WTC11 (cell line): ENCODE results near the gene FAM3B. TPM values are rescaled to one million over a fixed set of nuclear protein-coding genes. Genes with fewer than 3 reads are reported as not detected.
"Not testable (repeated sequence)": the region's sequence is repeated elsewhere in the genome, so short reads cannot be mapped to it uniquely, and the experiment has no call there.

Source experiments
- ATAC-seq: fragments of 200-7000 bp; cut with Tn5 transposase; 2 replicates; pipeline ENCODE4 v1.10.0; 2021; ENCODE audit warnings: mild to moderate bottlenecking, moderate library complexity
- CTCF ChIA-PET: fragments of 300-600 bp; sonication (Branson Sonifier 250); formaldehyde crosslinking; loops from one replicate; lab custom pipeline; 2021; ENCODE audit warnings: antibody characterized with exemption; lab: Charles Lee
- POLR2A ChIA-PET: fragments of 350-600 bp; sonication (Branson Sonifier 250); formaldehyde crosslinking; loops from one replicate; lab custom pipeline; 2021; ENCODE audit warnings: antibody characterized with exemption; lab: Charles Lee
- DNase-seq: peaks from one replicate; pipeline ENCODE4 v3.0.0; 2021; ENCODE audit warnings: low spot score
- H3K27ac Mint-ChIP-seq: 2 replicates; pipeline ENCODE4 v1.8.0; 2021; ENCODE audit warnings: mixed read lengths
- H3K27me3 Mint-ChIP-seq: 2 replicates; pipeline ENCODE4 v1.8.0; 2021; ENCODE audit warnings: low read depth, mild to moderate bottlenecking, moderate library complexity, mixed read lengths
- H3K36me3 Mint-ChIP-seq: 2 replicates; pipeline ENCODE4 v1.8.0; 2021; ENCODE audit warnings: mixed read lengths
- H3K4me1 Mint-ChIP-seq: 2 replicates; pipeline ENCODE4 v1.8.0; 2022; ENCODE audit warnings: mixed read lengths
- H3K4me3 Mint-ChIP-seq: 2 replicates; pipeline ENCODE4 v1.8.0; 2021; ENCODE audit warnings: mild to moderate bottlenecking, moderate library complexity, mixed read lengths
- H3K9me3 Mint-ChIP-seq: 2 replicates; pipeline ENCODE4 v1.8.0; 2021; ENCODE audit warnings: mixed read lengths
- CREB1 ChIP-seq: sonication (generic); formaldehyde crosslinking; IDR thresholded peaks from 2 replicates; pipeline ENCODE4 v1.8.0; 2023; ENCODE audit warnings: mild to moderate bottlenecking, missing genetic modification reagents
- EMX1 ChIP-seq: fragments of 250-450 bp; sonication (Bioruptor Pico); IDR thresholded peaks from 2 replicates; pipeline ENCODE4 v1.8.0; 2021; ENCODE audit warnings: mild to moderate bottlenecking
- FOXJ3 ChIP-seq: sonication (generic); formaldehyde crosslinking; IDR thresholded peaks from 2 replicates; pipeline ENCODE4 v1.9.0; 2021; ENCODE audit warnings: missing genetic modification reagents, mild to moderate bottlenecking, borderline replicate concordance
- FOXK1 ChIP-seq: sonication (generic); formaldehyde crosslinking; IDR thresholded peaks from 2 replicates; pipeline ENCODE4 v1.8.0; 2022; ENCODE audit warnings: mild to moderate bottlenecking, moderate library complexity, missing genetic modification reagents
- FOXP1 ChIP-seq: sonication (generic); formaldehyde crosslinking; IDR thresholded peaks from 2 replicates; pipeline ENCODE4 v1.8.0; 2022; ENCODE audit warnings: missing genetic modification reagents, mild to moderate bottlenecking, moderate library complexity, borderline replicate concordance
- GABPB1 ChIP-seq: sonication (generic); formaldehyde crosslinking; IDR thresholded peaks from 2 replicates; pipeline ENCODE4 v1.8.1; 2023; ENCODE audit warnings: mild to moderate bottlenecking, missing genetic modification reagents
- JUN ChIP-seq: sonication (generic); formaldehyde crosslinking; IDR thresholded peaks from 2 replicates; pipeline ENCODE4 v1.8.0; 2023; ENCODE audit warnings: mild to moderate bottlenecking, missing genetic modification reagents
- TEAD4 ChIP-seq: sonication (generic); formaldehyde crosslinking; IDR thresholded peaks from 2 replicates; pipeline ENCODE4 v1.8.0; 2022; ENCODE audit warnings: mild to moderate bottlenecking, missing genetic modification reagents
- ZNF423 ChIP-seq: fragments of 250-450 bp; sonication (Bioruptor Pico); IDR thresholded peaks from 2 replicates; pipeline ENCODE4 v2.1.2; 2022; ENCODE audit warnings: mild to moderate bottlenecking, moderate library complexity
- total RNA-seq: library from RNA; stranded (reverse); gene quantifications from 3 replicates; pipeline ENCODE4 v1.2.3, GENCODE V29; 2021
- TF ChIP-seq, protein P1 (sequence below): sonication (generic); formaldehyde crosslinking; IDR thresholded peaks from 2 replicates; pipeline ENCODE4 v1.8.1; 2022; ENCODE audit warnings: mild to moderate bottlenecking, missing genetic modification reagents, moderate library complexity, borderline replicate concordance
- TF ChIP-seq, protein P2 (sequence below): sonication (generic); formaldehyde crosslinking; IDR thresholded peaks from 2 replicates; pipeline ENCODE4 v1.8.1; 2023; ENCODE audit warnings: mild to moderate bottlenecking, missing genetic modification reagents, moderate library complexity
- TF ChIP-seq, protein P3 (sequence below): fragments of 250-450 bp; sonication (Bioruptor Pico); IDR thresholded peaks from 2 replicates; pipeline ENCODE4 v1.9.0; 2021; ENCODE audit warnings: mild to moderate bottlenecking, borderline replicate concordance
- TF ChIP-seq, protein P4 (sequence below): sonication (generic); formaldehyde crosslinking; IDR thresholded peaks from 2 replicates; pipeline ENCODE4 v1.8.1; 2023; ENCODE audit warnings: mild to moderate bottlenecking, missing genetic modification reagents, moderate library complexity
- TF ChIP-seq, protein P5 (sequence below): sonication (generic); formaldehyde crosslinking; conservative IDR thresholded peaks from 2 replicates; pipeline ENCODE4 v1.8.1; 2022; ENCODE audit warnings: mild to moderate bottlenecking, missing genetic modification reagents

Gene FAM3B
- total RNA-seq, 1 experiment from 2014 or later: 1.4 TPM

DNA sequence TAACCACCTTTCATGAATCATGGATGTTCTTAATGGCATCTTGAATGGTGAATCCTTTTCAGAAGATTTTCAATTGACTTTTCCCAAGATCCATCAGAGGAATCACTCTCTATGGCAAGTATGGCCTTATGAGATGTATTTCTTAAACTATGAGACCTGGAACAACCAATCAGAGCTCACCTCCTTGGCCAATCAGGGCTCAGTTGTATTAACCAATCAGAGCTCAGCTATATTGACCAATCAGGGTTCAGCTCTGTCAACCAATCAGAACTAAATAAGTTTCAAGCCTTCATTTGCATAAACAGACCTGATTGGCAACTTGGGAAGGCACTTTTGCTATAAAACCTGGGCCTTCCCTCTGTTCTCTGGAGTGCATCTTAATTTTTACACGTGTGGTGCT lies 13.6 kb upstream of the FAM3B start:
- peaks cover 5% of the 10 kb centered on the region for H3K4me1 Mint-ChIP-seq
- ATAC-seq (no peak), DNase-seq (no peak)
- POLR2A ChIA-PET: no interaction called here
- no peak overlapping the region for H3K4me3 Mint-ChIP-seq
- H3K9me3 Mint-ChIP-seq: peaks cover 33% of the 10 kb centered on the region
- CTCF ChIA-PET: no interaction called here
- H3K27ac Mint-ChIP-seq: no peak overlapping the region
- peaks cover 2% of the 10 kb centered on the region; the same call in 1 of the 2 replicates for H3K27me3 Mint-ChIP-seq
- H3K36me3 Mint-ChIP-seq: peaks cover 15% of the 10 kb centered on the region
- TF ChIP-seq FOXK1 (CRISPR knock-in tag) (no peak), FOXP1 (CRISPR knock-in tag) (no peak)

GRCh38 chr21:41304068-41304720 lies 12.4 kb upstream of the FAM3B start:
- Mint-ChIP-seq H3K27me3 (no peaks in the 10 kb centered on the region; the same call in 1 of the 2 replicates), H3K4me1 (peaks cover 8% of the 10 kb centered on the region), H3K27ac (no peak overlapping the region), H3K36me3 (peaks cover 15% of the 10 kb centered on the region)
- POLR2A ChIA-PET: no interaction called here
- DNase-seq: no peak
- TF ChIP-seq, protein P1, sequence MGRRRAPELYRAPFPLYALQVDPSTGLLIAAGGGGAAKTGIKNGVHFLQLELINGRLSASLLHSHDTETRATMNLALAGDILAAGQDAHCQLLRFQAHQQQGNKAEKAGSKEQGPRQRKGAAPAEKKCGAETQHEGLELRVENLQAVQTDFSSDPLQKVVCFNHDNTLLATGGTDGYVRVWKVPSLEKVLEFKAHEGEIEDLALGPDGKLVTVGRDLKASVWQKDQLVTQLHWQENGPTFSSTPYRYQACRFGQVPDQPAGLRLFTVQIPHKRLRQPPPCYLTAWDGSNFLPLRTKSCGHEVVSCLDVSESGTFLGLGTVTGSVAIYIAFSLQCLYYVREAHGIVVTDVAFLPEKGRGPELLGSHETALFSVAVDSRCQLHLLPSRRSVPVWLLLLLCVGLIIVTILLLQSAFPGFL (CRISPR knock-in tag): no peak
- TF ChIP-seq TEAD4 (CRISPR knock-in tag): no peak
- TF ChIP-seq ZNF423 (CRISPR knock-in tag): no peak
- TF ChIP-seq, all 79 proteins: peak for 0
- Mint-ChIP-seq H3K4me3 (no peak overlapping the region), H3K9me3 (peaks cover 22% of the 10 kb centered on the region)
- CTCF ChIA-PET: no interaction called here
- ATAC-seq: no peak

GRCh38 chr21:41307219-41307618 lies 9.4 kb upstream of the FAM3B start:
- POLR2A ChIA-PET: no interaction called here
- DNase-seq (no peak), ATAC-seq (no peak)
- CTCF ChIA-PET: interaction anchor here (0.9 to 1.1 kb wide), 2 partner anchors 24 to 62 kb away, joined by 3 to 4 read pairs; no protein-coding TSS in a partner anchor
- no peak for TF ChIP-seq GABPB1 (CRISPR knock-in tag)
- TF ChIP-seq, protein P1 (CRISPR knock-in tag): no peak
- no peak for TF ChIP-seq EMX1
- H3K9me3 Mint-ChIP-seq: peaks cover 18% of the 10 kb centered on the region
- H3K4me1 Mint-ChIP-seq: peaks cover 8% of the 10 kb centered on the region
- H3K27ac Mint-ChIP-seq: no peak overlapping the region
- no peak overlapping the region for H3K4me3 Mint-ChIP-seq
- peaks cover 13% of the 10 kb centered on the region for H3K36me3 Mint-ChIP-seq
- H3K27me3 Mint-ChIP-seq: no peaks in the 10 kb centered on the region; the same call in none of the 2 replicates

GRCh38 chr21:41313285-41314164 lies 3.1 kb upstream of the FAM3B start:
- DNase-seq, H3K4me1 Mint-ChIP-seq, CTCF ChIA-PET, H3K4me3 Mint-ChIP-seq, POLR2A ChIA-PET, H3K36me3 Mint-ChIP-seq, H3K9me3 Mint-ChIP-seq, H3K27ac Mint-ChIP-seq, ATAC-seq: not testable (repeated sequence)
- peaks cover 24% of the 10 kb centered on the region for H3K27me3 Mint-ChIP-seq

DNA sequence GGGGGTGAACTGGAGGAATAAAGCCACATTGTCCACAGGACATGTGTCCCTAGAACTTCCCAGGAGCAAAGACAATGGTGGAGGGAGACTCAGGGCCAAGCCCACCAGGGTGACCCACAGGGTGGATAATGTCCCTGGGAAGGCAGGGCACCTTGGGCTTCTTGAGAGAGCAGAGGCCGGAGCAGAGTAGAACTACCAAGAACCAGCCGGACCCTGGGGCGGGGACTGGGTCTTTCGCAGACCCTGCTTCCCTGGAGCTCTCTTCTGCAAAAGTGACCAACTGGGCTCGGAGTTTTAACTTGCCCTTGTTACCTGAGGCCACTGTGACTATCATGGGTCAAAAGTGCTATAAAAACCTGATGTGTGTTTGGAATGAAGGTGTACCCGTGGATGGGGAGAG lies 875 bp upstream of the FAM3B start:
- ATAC-seq (no peak), DNase-seq (no peak)
- no peak overlapping the region for H3K27ac Mint-ChIP-seq
- H3K9me3 Mint-ChIP-seq: 0 out of 2 replicates have a peak, but pooled peaks cover 4% of the 10 kb centered on the region
- peak overlapping the region; percentile 67 for H3K4me3 Mint-ChIP-seq
- H3K27me3 Mint-ChIP-seq: peaks cover 24% of the 10 kb centered on the region
- H3K36me3 Mint-ChIP-seq: no peaks in the 10 kb centered on the region
- H3K4me1 Mint-ChIP-seq: peaks cover 4% of the 10 kb centered on the region
- CTCF ChIA-PET: interaction anchor here (1.0 to 1.6 kb wide), 3 partner anchors 33 to 147 kb away, joined by 3 to 12 read pairs (median 4); no protein-coding TSS in a partner anchor
- POLR2A ChIA-PET: no interaction called here
- no peak for TF ChIP-seq FOXJ3 (CRISPR knock-in tag)
- no peak for TF ChIP-seq ZNF423 (CRISPR knock-in tag)
- TF ChIP-seq, protein P2, sequence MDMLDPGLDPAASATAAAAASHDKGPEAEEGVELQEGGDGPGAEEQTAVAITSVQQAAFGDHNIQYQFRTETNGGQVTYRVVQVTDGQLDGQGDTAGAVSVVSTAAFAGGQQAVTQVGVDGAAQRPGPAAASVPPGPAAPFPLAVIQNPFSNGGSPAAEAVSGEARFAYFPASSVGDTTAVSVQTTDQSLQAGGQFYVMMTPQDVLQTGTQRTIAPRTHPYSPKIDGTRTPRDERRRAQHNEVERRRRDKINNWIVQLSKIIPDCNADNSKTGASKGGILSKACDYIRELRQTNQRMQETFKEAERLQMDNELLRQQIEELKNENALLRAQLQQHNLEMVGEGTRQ (CRISPR knock-in tag): no peak
- TF ChIP-seq, protein P3, sequence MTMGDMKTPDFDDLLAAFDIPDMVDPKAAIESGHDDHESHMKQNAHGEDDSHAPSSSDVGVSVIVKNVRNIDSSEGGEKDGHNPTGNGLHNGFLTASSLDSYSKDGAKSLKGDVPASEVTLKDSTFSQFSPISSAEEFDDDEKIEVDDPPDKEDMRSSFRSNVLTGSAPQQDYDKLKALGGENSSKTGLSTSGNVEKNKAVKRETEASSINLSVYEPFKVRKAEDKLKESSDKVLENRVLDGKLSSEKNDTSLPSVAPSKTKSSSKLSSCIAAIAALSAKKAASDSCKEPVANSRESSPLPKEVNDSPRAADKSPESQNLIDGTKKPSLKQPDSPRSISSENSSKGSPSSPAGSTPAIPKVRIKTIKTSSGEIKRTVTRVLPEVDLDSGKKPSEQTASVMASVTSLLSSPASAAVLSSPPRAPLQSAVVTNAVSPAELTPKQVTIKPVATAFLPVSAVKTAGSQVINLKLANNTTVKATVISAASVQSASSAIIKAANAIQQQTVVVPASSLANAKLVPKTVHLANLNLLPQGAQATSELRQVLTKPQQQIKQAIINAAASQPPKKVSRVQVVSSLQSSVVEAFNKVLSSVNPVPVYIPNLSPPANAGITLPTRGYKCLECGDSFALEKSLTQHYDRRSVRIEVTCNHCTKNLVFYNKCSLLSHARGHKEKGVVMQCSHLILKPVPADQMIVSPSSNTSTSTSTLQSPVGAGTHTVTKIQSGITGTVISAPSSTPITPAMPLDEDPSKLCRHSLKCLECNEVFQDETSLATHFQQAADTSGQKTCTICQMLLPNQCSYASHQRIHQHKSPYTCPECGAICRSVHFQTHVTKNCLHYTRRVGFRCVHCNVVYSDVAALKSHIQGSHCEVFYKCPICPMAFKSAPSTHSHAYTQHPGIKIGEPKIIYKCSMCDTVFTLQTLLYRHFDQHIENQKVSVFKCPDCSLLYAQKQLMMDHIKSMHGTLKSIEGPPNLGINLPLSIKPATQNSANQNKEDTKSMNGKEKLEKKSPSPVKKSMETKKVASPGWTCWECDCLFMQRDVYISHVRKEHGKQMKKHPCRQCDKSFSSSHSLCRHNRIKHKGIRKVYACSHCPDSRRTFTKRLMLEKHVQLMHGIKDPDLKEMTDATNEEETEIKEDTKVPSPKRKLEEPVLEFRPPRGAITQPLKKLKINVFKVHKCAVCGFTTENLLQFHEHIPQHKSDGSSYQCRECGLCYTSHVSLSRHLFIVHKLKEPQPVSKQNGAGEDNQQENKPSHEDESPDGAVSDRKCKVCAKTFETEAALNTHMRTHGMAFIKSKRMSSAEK (CRISPR knock-in tag): no peak
- no peak for TF ChIP-seq JUN
- TF ChIP-seq, protein P4, sequence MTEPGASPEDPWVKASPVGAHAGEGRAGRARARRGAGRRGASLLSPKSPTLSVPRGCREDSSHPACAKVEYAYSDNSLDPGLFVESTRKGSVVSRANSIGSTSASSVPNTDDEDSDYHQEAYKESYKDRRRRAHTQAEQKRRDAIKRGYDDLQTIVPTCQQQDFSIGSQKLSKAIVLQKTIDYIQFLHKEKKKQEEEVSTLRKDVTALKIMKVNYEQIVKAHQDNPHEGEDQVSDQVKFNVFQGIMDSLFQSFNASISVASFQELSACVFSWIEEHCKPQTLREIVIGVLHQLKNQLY (CRISPR knock-in tag): no peak
- TF ChIP-seq, protein P5, sequence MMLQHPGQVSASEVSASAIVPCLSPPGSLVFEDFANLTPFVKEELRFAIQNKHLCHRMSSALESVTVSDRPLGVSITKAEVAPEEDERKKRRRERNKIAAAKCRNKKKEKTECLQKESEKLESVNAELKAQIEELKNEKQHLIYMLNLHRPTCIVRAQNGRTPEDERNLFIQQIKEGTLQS (CRISPR knock-in tag): no peak
- no peak for TF ChIP-seq CREB1 (CRISPR knock-in tag)
